Left ventricle myocardium inferior (tissue), 1 donor: Measurements from ENCODE around the gene NBEA. TPM values are rescaled to one million over a fixed set of nuclear protein-coding genes. Genes with fewer than 3 reads are reported as not detected.

Experiments used
- DNase-seq: peaks from one replicate; pipeline ENCODE4 v3.0.0-alpha.2; 2020
- H3K27ac ChIP-seq: fragments of 200-600 bp; replicated peaks from 2 replicates; pipeline ENCODE4 v1.8.0; 2021
- H3K27me3 ChIP-seq: fragments of 200-600 bp; 2 replicates; pipeline ENCODE4 v1.8.0; 2021; ENCODE audit warnings: low read depth
- H3K36me3 ChIP-seq: fragments of 200-600 bp; 2 replicates; pipeline ENCODE4 v1.8.0; 2021
- H3K4me1 ChIP-seq: fragments of 200-600 bp; 2 replicates; pipeline ENCODE4 v1.8.0; 2021
- H3K4me3 ChIP-seq: fragments of 200-600 bp; 2 replicates; pipeline ENCODE4 v1.8.0; 2021; ENCODE audit warnings: mild to moderate bottlenecking, moderate library complexity
- H3K9me3 ChIP-seq: fragments of 200-600 bp; replicated peaks from 2 replicates; pipeline ENCODE4 v1.8.0; 2021
- CTCF ChIP-seq: fragments of 200-600 bp; IDR thresholded peaks from 2 replicates; pipeline ENCODE4 v1.8.0; 2021; ENCODE audit warnings: antibody characterized with exemption, mild to moderate bottlenecking, borderline replicate concordance
- intact Hi-C: fragments of 100-400 bp; cut with micrococcal nuclease; formaldehyde crosslinking; loops from one replicate; pipeline ENCODE4 v1.11.0; 2022
- total RNA-seq: library from RNA; stranded (reverse); fragmentation: NEBNext Ultra II Directional; extraction: Animal tissue kit (Norgen Biotek cat#: 25700); gene quantifications from one replicate; pipeline ENCODE4 v1.2.1, GENCODE V29; 2021
- donor health status: DM: no; HTN: yes; CAD: no; lungs with severe emphysema.

NBEA gene
- total RNA-seq, 1 donor from 2014 or later: 21.0 TPM

DNA sequence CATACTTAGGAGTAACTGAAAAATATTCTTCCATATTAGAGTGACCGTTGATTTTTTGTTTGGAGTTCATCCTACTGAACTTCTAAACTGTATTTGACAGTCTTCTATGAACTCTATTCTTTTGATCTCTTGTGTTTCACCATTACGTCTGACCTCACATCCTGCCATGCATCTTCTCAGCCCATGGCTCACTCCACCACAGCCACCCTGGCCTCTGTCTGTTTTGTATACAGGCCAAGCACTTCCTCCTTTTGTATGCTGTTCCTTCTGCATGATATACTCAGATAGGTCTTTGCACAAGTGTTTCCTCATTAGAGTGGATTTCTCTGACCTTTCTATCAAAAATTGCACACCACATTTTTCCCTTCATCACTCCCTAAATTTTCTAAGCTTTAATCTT lies 414.5 kb downstream of the NBEA start:
- no peaks in the 10 kb centered on the region for H3K27me3 ChIP-seq
- H3K36me3 ChIP-seq: peaks cover 13% of the 10 kb centered on the region
- no peaks in the 10 kb centered on the region for H3K4me1 ChIP-seq
- no peak overlapping the region for H3K27ac ChIP-seq
- TF ChIP-seq CTCF: no peak
- H3K4me3 ChIP-seq: no peak overlapping the region
- intact Hi-C loops: no loop called here
- DNase-seq: no peak
- H3K9me3 ChIP-seq: no peaks in the 10 kb centered on the region

- H3K36me3 ChIP-seq: peaks cover 3% of the 10 kb centered on the region
- no peak overlapping the region for H3K4me3 ChIP-seq
- no peak overlapping the region for H3K27ac ChIP-seq
- DNase-seq: no peak
- H3K27me3 ChIP-seq: no peaks in the 10 kb centered on the region
- intact Hi-C loops: no loop called here
- peaks cover 23% of the 10 kb centered on the region for H3K9me3 ChIP-seq
- H3K4me1 ChIP-seq: no peaks in the 10 kb centered on the region
- no peak for TF ChIP-seq CTCF
Measured at GRCh38 chr13:35365883-35366282, 423.8 kb downstream of the NBEA start.

- TF ChIP-seq CTCF: no peak
- intact Hi-C loops: no loop called here
Measured at GRCh38 chr13:35367586-35367985, 425.5 kb downstream of the NBEA start.

GRCh38 chr13:35378939-35379338 lies 436.9 kb downstream of the NBEA start:
- Histone ChIP-seq H3K9me3 (no peaks in the 10 kb centered on the region), H3K27ac (no peak overlapping the region), H3K27me3 (no peaks in the 10 kb centered on the region), H3K4me1 (peaks cover 13% of the 10 kb centered on the region), H3K36me3 (no peaks in the 10 kb centered on the region), H3K4me3 (no peak overlapping the region)
- no peak for TF ChIP-seq CTCF
- no peak for DNase-seq
- intact Hi-C loops: no loop called here

More at GRCh38 chr13:35367586-35367985, 425.5 kb downstream of the NBEA start:
- Histone ChIP-seq H3K4me1 (no peaks in the 10 kb centered on the region), H3K27ac (no peak overlapping the region), H3K36me3 (peaks cover 3% of the 10 kb centered on the region), H3K9me3 (peaks cover 40% of the 10 kb centered on the region), H3K27me3 (no peaks in the 10 kb centered on the region), H3K4me3 (no peak overlapping the region)
- DNase-seq: no peak

DNA sequence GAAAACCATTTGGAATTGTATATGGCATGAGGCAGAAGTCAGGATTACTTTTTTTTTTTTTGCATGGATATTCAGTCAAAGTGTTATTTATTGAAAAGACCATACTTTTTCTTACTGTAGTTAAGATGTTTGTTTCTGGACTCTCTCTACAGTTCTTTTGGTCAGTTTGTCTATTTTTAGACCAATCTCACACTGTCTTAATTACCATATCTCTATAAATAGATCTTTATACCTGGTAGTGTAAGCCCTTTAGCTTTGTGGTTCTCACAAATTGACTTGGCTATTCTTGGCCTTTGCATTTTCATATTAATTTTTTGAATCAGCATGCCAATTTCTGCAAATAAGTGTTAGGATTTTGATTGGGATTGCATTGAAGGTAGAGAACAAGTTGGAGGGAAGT lies 437.6 kb downstream of the NBEA start:
- no peaks in the 10 kb centered on the region for H3K36me3 ChIP-seq
- H3K4me3 ChIP-seq: no peak overlapping the region
- peaks cover 13% of the 10 kb centered on the region for H3K4me1 ChIP-seq
- no peak for DNase-seq
- no peak overlapping the region for H3K27ac ChIP-seq
- no peaks in the 10 kb centered on the region for H3K27me3 ChIP-seq
- no peak for TF ChIP-seq CTCF
- peaks cover 2% of the 10 kb centered on the region for H3K9me3 ChIP-seq
- intact Hi-C loops: no loop called here
